Hematopoietic multipotent progenitor cell treated with erythropoietin and hydrocortisone succinate and interleukin-3 and kit ligand, for 8 days (in vitro differentiated cells): ENCODE data around the gene HCAR3.
"Not testable (repeated sequence)": the region's sequence is repeated elsewhere in the genome, so short reads cannot be mapped to it uniquely, and the experiment has no call there.

Experiments used
- DNase-seq: peaks from one replicate; pipeline ENCODE4 v3.0.0-alpha.2; 2015

The HCAR3 gene

GRCh38 chr12:122716658-122717057 is at the start of gene HCAR3:
TSS of gene HCAR3 (minus strand) at chr12:122716811. CDS start at chr12:122716737, 74 bp downstream.
- not testable (repeated sequence) for DNase-seq

GRCh38 chr12:122757568-122757967 is 41.0 kb upstream of the HCAR3 start:
- DNase-seq = peak; percentile 36

GRCh38 chr12:122754790-122755189 is 38.2 kb upstream of the HCAR3 start:
- no peak for DNase-seq

GRCh38 chr12:122753319-122753650 is 36.7 kb upstream of the HCAR3 start:
- DNase-seq = no peak

GRCh38 chr12:122752464-122753318 is 36.1 kb upstream of the HCAR3 start, which contains the start of gene DENR:
TSS of gene DENR (plus strand) at chr12:122752824. CDS start at chr12:122753702, 878 bp downstream.
- DNase-seq = peak; percentile 96

- DNase-seq = not testable (repeated sequence)
These were observed 34.3 kb upstream of the HCAR3 start for GRCh38 chr12:122750781-122751515.

GRCh38 chr12:122749569-122750332 is 33.1 kb upstream of the HCAR3 start:
- DNase-seq = no peak

- DNase-seq = no peak
These were observed 30.9 kb upstream of the HCAR3 start for GRCh38 chr12:122747224-122748135.

- no peak for DNase-seq
These were observed 27.4 kb upstream of the HCAR3 start for GRCh38 chr12:122743895-122744525.

- DNase-seq = no peak
These were observed 23.7 kb upstream of the HCAR3 start for GRCh38 chr12:122740351-122740750.

- DNase-seq = no peak
These were observed 22.0 kb upstream of the HCAR3 start for GRCh38 chr12:122738571-122738970.

- DNase-seq = no peak
These were observed 16.0 kb upstream of the HCAR3 start for GRCh38 chr12:122732611-122733010.

- no peak for DNase-seq
These were observed 15.6 kb upstream of the HCAR3 start for GRCh38 chr12:122732170-122732569.

- DNase-seq = no peak
These were observed 13.8 kb upstream of the HCAR3 start, which contains the start of gene HCAR1 for GRCh38 chr12:122730215-122731014. TSS of gene HCAR1 (minus strand) at chr12:122730844. CDS start at chr12:122730339, 505 bp downstream.

- DNase-seq = no peak
These were observed 13.1 kb upstream of the HCAR3 start for GRCh38 chr12:122729583-122730214.

GRCh38 chr12:122726080-122726558 is 9.5 kb upstream of the HCAR3 start:
- DNase-seq = no peak

GRCh38 chr12:122725452-122726079 is 9.0 kb upstream of the HCAR3 start:
- DNase-seq = no peak

GRCh38 chr12:122724641-122725243 is 8.1 kb upstream of the HCAR3 start:
- DNase-seq = no peak

GRCh38 chr12:122722387-122722786 is 5.8 kb upstream of the HCAR3 start:
- DNase-seq = no peak
